KMS-11 (cell line): ENCODE results near the gene ARHGEF38.

Experiments
- H2AFZ ChIP-seq: fragments of 200-600 bp; sonication (generic); 2 replicates; pipeline ENCODE4 v1.6.1; 2016; ENCODE audit warnings: antibody characterized with exemption, mixed run types, low read depth
- H3K27ac ChIP-seq: fragments of 200-600 bp; sonication (generic); 2 replicates; pipeline ENCODE4 v1.6.1; 2016; ENCODE audit warnings: mild to moderate bottlenecking, mixed run types
- H3K27me3 ChIP-seq: fragments of 200-600 bp; sonication (generic); 2 replicates; pipeline ENCODE4 v1.6.1; 2017; ENCODE audit warnings: mild to moderate bottlenecking, low read depth, mixed run types, moderate library complexity; ENCODE audit not compliant: insufficient read depth
- H3K36me3 ChIP-seq: fragments of 200-600 bp; sonication (generic); 2 replicates; pipeline ENCODE4 v1.6.1; 2017; ENCODE audit warnings: mild to moderate bottlenecking, mixed run types; ENCODE audit not compliant: insufficient read depth
- H3K4me1 ChIP-seq: fragments of 200-600 bp; sonication (generic); 2 replicates; pipeline ENCODE4 v1.6.1; 2016; ENCODE audit warnings: mild to moderate bottlenecking, low read depth, mixed run types; ENCODE audit not compliant: poor library complexity, severe bottlenecking
- H3K4me2 ChIP-seq: fragments of 200-600 bp; sonication (generic); 2 replicates; pipeline ENCODE4 v1.7.0; 2016; ENCODE audit warnings: mild to moderate bottlenecking, mixed run types
- H3K4me3 ChIP-seq: fragments of 200-600 bp; sonication (generic); IDR thresholded peaks from 2 replicates; pipeline ENCODE4 v1.6.1; 2017; ENCODE audit warnings: low read depth, low read length, mixed read lengths; ENCODE audit not compliant: insufficient read depth
- H3K79me2 ChIP-seq: fragments of 200-600 bp; sonication (generic); 2 replicates; pipeline ENCODE4 v1.6.1; 2016; ENCODE audit warnings: low read depth, mixed run types; ENCODE audit not compliant: insufficient read depth
- H3K9ac ChIP-seq: fragments of 200-600 bp; sonication (generic); 2 replicates; pipeline ENCODE4 v1.6.1; 2016; ENCODE audit warnings: mild to moderate bottlenecking, mixed run types
- H4K20me1 ChIP-seq: fragments of 200-600 bp; sonication (generic); 2 replicates; pipeline ENCODE4 v1.6.1; 2016; ENCODE audit warnings: mild to moderate bottlenecking, mixed run types; ENCODE audit not compliant: insufficient read depth
- TF ChIP-seq, protein P1 (sequence below): fragments of 200-600 bp; sonication (generic); conservative IDR thresholded peaks from 2 replicates; pipeline ENCODE4 v1.6.1; 2017; ENCODE audit warnings: low read depth, mild to moderate bottlenecking, antibody characterized with exemption, low read length, moderate library complexity, mixed read lengths

The ARHGEF38 gene

DNA sequence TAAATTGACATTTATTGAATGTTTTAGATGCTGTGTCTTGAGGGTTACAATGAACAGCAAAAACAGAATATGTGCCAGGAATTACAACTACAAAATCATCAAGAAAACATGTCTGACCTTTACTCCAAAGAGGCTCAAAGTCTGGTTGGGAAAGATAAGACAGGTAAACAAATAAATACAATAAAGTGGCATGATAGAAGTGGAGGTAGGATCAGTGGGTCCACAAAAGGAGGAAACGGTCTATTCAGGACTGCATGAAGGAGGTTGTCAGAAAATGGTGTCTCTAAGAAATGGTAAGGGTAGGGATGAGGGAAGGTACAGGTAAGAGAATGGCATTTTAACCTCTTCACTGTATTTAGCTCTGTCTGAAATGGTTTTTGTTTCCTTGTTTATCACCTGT lies 3.8 kb downstream of the ARHGEF38 start:
- Histone ChIP-seq H2AFZ (no peak overlapping the region), H3K79me2 (no peaks in the 10 kb centered on the region), H3K9ac (no peak overlapping the region), H4K20me1 (no peaks in the 10 kb centered on the region), H3K27me3 (no peaks in the 10 kb centered on the region), H3K36me3 (no peaks in the 10 kb centered on the region), H3K4me1 (no peaks in the 10 kb centered on the region), H3K4me3 (no peak overlapping the region), H3K27ac (no peak overlapping the region), H3K4me2 (no peak overlapping the region)
- TF ChIP-seq, protein P1, sequence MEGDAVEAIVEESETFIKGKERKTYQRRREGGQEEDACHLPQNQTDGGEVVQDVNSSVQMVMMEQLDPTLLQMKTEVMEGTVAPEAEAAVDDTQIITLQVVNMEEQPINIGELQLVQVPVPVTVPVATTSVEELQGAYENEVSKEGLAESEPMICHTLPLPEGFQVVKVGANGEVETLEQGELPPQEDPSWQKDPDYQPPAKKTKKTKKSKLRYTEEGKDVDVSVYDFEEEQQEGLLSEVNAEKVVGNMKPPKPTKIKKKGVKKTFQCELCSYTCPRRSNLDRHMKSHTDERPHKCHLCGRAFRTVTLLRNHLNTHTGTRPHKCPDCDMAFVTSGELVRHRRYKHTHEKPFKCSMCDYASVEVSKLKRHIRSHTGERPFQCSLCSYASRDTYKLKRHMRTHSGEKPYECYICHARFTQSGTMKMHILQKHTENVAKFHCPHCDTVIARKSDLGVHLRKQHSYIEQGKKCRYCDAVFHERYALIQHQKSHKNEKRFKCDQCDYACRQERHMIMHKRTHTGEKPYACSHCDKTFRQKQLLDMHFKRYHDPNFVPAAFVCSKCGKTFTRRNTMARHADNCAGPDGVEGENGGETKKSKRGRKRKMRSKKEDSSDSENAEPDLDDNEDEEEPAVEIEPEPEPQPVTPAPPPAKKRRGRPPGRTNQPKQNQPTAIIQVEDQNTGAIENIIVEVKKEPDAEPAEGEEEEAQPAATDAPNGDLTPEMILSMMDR = no peak

DNA sequence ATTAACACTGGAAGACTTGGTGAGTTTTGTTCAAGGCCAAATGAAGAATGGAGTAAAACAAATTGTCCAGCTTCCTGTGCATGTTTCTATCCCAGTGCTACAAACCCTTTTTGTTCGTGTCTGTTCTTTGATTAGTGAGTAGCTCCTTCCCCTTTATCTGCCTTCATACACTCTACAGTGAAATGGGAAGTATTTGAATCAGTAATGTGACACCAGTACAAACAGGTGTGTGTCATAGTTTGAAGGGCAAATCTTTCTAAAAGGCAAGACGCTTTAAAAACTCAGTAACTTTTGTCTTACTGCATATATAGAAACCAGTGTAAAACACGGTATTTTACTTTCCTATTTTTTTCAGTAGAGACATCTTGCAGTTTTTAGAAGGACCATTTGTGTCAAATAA lies 5.9 kb downstream of the ARHGEF38 start:
- Histone ChIP-seq H3K79me2 (no peaks in the 10 kb centered on the region), H3K4me1 (no peaks in the 10 kb centered on the region), H3K27me3 (no peaks in the 10 kb centered on the region), H3K9ac (no peak overlapping the region), H3K4me2 (no peak overlapping the region), H3K27ac (no peak overlapping the region), H4K20me1 (no peaks in the 10 kb centered on the region), H2AFZ (no peak overlapping the region), H3K36me3 (no peaks in the 10 kb centered on the region), H3K4me3 (no peak overlapping the region)
- TF ChIP-seq, protein P1 = no peak

DNA sequence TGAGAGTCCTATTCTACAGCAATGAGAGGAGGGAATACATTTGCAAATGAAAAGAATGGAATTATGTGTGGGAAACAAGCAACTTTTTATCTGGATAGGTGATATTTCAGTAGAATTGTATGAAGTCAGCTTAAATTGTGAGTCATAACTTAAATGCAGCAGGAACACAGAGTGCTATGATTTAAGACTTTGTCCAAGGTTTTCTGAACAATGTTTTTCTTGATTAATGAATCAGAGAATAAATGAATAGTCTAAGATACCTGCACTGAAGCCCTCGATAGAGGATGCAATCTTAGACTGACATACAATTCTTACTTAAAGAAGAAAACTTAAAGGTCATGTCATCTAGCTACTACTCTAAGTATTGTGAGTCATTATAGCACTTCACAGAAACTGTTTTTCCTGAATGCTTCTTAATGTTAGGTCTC lies 8.0 kb downstream of the ARHGEF38 start:
- no peaks in the 10 kb centered on the region for H4K20me1 ChIP-seq
- no peaks in the 10 kb centered on the region for H3K79me2 ChIP-seq
- no peak overlapping the region for H3K4me3 ChIP-seq
- TF ChIP-seq, protein P1 = no peak
- no peak overlapping the region for H3K9ac ChIP-seq
- no peak overlapping the region for H3K4me2 ChIP-seq
- no peaks in the 10 kb centered on the region for H3K36me3 ChIP-seq
- no peaks in the 10 kb centered on the region for H3K4me1 ChIP-seq
- H2AFZ ChIP-seq = no peak overlapping the region
- no peaks in the 10 kb centered on the region for H3K27me3 ChIP-seq
- H3K27ac ChIP-seq = no peak overlapping the region

DNA sequence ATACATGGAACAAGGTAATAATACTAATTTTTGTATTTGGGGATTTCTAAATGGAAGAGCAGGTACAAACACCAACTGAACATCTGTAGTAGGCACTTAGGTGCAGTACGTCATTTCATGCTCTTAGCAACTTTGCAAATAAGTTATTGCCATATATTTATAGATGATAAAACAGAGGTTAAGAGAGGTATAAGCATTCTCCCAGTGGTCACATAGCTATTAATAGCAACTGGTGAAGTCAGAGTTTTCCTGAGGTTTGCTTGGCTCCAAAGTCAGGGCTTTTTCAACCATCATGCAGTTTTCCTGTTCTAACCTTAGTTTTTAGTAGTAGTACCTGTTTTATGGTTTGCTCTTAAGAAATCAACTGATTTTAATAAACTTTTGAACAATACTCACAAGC lies 10.9 kb downstream of the ARHGEF38 start:
- H3K4me3 ChIP-seq = no peak overlapping the region
- H3K36me3 ChIP-seq = no peaks in the 10 kb centered on the region
- H3K27ac ChIP-seq = no peak overlapping the region
- H3K9ac ChIP-seq = no peak overlapping the region
- H3K4me2 ChIP-seq = no peak overlapping the region
- no peaks in the 10 kb centered on the region for H3K79me2 ChIP-seq
- no peak overlapping the region for H2AFZ ChIP-seq
- TF ChIP-seq, protein P1 = no peak
- no peaks in the 10 kb centered on the region for H3K27me3 ChIP-seq
- H4K20me1 ChIP-seq = no peaks in the 10 kb centered on the region
- no peaks in the 10 kb centered on the region for H3K4me1 ChIP-seq
